ENCODE measurements around the gene FLYWCH1.
"Not testable (repeated sequence)": the region's sequence is repeated elsewhere in the genome, so short reads cannot be mapped to it uniquely, and the experiment has no call there.

The FLYWCH1 gene

DNA sequence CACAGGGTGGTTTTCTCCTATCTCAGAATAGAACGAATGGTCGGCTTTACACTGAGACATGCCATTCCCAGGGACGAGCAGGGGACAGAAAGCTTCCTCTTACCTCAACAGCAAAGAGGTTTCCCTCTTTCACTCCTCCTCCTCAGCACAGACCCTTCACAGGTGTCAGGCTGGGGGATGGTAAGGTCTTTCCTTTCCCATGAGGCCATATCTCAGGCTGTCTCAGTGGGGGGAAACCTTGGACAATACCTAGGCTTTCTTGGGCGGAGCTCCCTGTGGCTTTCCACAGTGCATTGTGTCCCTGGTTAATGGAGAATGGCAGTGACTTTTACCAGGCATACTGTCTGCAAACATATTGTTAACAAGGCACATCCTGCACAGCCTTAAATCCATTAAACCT, 16.4 kb downstream of the FLYWCH1 start:
- not testable (repeated sequence) for DNase-seq

DNA sequence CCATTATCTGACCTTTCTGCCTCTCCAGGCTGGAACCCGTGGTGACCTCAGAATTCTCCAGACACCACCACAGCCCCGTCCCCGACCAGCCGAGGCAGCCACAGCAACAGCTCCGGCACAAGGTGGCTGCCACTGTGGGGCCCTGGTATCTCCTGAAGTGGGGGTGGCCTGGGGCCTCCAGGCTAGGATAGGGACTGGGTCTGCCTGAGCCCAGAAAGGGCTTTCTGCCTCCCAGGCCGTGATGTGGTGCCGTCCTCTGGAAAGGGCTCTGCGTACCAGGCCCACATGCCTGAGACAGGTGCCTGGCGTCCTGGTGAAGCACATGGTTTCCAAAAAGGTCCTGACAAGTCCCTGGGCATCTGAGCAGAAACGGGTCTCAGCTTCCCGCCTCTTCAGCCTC, 17.1 kb downstream of the FLYWCH1 start:
- no peak for DNase-seq

DNA sequence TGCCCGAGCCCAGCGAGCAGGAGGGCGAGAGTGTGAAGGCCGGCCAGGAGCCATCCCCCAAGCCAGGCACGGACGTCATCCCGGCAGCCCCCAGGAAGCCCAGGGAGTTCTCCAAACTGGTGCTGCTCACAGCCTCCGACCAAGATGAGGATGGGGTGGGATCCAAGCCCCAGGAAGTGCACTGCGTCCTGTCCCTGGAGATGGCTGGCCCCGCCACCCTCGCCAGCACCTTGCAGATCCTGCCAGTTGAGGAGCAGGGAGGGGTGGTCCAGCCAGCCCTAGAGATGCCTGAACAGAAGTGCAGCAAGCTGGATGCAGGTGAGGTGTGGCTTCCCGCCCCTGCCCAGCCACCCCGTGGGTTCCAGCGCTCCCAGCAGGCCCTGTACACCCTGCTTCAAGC, 18.0 kb downstream of the FLYWCH1 start:
- no peak for DNase-seq

DNA sequence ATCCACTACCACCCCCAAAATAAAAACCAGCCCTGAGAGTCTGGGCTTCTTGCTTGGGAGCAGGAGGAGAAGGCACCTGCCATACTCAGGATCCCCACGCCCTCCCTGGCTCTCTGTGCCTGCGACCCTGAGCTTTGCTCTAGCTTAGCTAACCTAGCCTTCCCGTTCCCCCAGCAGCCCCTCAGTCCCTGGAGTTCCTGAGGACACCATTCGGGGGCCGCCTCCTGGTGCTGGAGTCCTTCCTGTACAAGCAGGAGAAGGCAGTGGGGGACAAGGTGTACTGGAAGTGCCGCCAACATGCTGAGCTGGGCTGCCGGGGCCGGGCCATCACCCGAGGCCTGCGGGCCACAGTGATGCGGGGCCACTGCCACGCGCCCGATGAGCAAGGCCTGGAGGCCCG, 18.5 kb downstream of the FLYWCH1 start:
- DNase-seq, result no peak

DNA sequence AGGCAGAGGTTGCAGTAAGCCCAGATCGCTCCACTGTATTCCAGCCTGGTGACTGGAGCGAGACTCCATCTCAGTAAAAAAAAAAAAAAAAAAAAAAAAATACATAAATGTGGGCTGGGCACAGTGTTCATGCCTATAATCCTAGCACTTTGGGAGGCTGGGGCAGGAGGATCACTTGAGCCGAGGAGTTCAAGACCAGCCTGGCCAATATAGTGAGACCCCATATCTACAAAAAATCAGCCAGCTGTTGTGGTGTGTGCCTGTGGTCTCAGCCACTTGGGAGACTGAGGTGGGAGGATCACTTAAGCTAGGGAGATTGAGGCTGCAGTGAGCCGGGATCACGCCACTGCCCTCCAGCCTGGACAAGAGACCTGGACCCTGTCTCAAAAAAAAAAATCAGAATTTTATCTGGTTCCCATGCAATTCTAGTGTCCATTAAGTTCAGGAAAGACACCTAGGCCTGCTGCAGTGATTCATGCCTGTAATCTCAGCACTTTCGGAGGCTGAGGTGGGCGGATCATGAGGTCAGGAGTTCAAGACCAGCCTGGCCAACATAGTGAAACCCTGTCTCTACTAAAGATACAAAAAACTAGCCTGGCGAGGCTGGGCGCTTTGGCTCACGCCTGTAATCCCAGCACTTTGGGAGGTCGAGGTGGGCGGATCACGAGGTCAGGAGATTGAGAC, 19.6 kb downstream of the FLYWCH1 start:
- DNase-seq, result not testable (repeated sequence)

DNA sequence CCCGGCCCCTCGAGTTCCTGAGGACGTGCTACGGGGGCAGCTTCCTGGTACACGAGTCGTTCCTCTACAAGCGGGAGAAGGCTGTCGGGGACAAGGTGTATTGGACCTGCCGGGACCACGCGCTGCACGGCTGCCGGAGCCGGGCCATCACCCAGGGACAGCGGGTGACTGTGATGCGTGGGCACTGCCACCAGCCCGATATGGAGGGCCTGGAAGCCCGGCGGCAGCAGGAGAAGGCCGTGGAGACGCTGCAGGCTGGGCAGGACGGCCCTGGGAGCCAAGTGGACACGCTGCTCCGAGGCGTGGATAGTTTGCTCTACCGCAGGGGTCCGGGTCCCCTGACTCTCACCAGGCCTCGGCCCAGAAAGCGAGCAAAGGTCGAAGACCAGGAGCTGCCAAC, 21.4 kb downstream of the FLYWCH1 start:
- no peak for DNase-seq

DNA sequence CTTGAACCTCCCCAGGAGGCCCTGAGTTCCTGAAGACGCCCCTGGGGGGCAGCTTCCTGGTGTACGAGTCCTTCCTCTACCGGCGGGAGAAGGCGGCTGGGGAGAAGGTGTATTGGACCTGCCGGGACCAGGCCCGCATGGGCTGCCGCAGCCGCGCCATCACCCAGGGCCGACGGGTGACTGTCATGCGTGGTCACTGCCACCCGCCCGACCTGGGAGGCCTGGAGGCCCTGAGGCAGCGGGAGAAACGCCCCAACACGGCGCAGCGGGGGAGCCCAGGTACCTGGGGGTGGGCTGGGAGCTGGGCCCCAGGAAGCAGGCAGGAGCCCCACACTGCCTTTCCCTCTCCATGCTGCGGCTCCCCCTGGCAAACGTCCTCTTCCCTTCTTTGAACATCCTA, 22.0 kb downstream of the FLYWCH1 start:
- no peak for DNase-seq

DNA sequence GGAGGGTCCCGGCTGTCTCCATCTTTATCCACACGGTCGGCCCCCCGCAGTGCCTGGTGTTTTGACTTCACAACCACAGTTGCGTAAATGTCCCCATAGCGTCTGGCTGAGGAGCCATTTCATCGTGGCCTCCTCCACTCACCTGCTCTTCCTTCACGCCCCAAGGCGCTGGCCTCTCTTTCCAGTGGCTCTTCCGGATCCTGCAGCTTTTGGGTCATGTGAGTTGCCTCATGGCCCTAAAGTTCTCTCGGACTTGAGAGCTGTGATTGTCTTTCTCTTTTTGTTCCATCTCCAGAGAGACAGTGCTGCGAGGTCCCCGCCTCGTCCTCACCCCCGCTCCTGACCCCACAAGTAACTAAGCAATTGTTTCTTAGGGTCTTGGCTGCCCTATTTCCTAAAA, 22.7 kb downstream of the FLYWCH1 start:
- DNase-seq, result no peak

DNA sequence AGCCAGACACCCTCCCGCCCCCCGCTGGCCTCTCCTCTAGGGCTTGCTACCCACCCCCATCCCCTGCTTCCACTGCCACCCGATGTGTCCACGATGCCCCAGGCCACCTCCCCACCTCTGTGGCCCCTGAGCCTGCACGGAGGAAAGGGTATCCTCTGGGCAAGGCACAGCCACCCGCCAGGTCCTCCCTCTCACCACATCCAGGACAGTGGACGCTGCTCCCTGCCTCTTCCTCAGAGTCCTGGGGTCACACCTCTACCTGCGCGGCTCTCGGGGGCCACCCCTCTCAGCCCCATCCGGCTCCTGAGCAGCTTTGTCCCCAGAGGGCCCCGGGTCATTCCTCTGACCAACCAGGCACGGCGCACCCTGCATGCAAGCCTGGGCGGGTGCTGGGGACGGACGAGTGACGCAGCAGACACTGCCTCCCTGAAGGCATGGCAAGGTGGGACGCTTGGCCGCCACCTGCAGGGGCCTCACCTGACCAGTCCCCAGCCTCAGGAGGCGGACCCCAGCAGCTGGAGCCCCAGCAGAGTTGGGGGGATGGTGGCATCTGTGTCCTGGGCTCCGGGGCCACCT, 24.8 kb downstream of the FLYWCH1 start:
- no peak for DNase-seq

DNA sequence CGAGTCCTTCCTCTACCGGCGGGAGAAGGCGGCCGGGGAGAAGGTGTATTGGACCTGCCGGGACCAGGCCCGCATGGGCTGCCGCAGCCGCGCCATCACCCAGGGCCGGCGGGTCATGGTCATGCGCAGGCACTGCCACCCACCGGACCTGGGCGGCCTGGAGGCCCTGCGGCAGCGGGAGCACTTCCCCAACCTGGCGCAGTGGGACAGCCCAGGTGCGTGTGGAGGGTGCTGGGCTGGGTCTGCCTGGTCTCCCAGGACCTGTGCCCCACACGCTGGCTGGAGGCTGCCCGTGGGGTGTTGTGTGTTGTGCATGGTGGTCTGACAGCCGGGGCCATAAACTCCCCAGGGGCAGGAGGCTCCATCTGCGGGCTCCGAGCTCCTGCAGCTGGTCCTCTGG, 25.4 kb downstream of the FLYWCH1 start:
- no peak for DNase-seq

DNA sequence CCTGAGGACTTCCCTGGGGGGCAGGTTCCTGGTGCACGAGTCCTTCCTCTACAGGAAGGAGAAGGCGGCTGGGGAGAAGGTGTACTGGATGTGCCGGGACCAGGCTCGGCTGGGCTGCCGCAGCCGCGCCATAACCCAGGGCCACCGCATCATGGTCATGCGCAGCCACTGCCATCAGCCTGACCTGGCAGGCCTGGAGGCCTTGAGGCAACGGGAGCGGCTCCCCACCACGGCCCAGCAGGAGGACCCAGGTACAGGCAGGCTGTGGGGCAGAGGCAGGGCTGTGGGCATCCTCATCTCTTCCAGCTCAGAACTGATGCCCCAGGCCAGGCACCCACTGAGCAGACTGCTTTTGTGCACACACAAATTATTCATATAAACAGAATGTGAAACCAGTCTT, 26.5 kb downstream of the FLYWCH1 start:
- no peak for DNase-seq

DNA sequence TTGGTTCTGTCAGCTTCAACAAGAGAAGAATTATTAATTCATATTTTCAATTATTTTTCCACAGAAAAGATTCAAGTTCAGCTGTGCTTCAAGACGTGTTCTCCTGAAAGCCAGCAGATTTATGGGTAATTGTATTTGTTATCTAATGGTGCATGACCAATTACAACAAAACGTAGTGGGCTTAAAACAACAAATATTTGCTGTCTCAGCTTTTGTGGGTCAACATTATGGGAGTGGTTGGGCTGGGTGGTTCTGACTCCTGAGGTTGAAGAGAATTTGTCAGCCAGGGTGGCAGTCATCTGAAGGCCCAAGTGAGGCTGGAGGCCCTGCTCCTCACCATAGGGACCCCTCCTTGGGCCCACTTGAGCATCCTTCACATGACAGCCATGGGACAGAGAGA, 28.2 kb downstream of the FLYWCH1 start:
- DNase-seq, result no peak

DNA sequence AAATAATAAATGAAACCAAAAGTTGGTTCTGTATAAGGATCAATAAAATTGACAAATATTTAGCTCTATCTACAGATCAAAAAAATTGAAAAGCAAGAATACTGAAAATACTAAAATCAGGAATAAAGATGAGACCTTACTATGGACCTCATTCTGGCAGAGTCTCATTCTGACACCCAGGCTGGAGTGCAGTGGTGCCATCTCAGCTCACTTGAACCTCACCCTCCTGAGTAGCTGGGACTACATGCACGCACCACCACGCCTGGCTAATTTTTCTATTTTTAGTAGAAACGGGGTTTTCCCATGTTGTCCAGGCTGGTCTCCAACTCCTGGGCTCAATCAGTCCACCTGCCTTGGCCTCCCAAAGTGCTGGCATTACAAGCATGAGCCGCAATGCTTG, 30.3 kb downstream of the FLYWCH1 start:
- no peak for DNase-seq

DNA sequence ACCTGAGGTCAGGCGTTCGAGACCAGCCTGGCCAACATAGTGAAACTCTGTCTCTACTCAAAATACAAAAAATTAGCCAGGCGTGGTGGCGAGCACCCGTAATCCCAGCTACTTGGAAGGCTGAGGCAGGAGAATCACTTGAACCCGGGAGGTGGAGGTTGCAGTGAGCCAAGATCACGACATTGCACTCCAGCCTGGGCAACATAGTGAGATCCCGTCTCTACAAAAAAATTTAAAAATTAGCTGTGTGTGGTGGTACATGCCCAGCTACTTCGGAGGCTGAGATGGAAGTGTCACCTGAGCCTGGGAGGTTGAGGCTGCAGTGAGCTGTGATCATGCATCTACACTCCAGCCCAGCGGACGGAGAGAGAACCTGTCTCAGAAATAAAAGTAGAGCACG, 32.0 kb downstream of the FLYWCH1 start:
- DNase-seq, result not testable (repeated sequence)

DNA sequence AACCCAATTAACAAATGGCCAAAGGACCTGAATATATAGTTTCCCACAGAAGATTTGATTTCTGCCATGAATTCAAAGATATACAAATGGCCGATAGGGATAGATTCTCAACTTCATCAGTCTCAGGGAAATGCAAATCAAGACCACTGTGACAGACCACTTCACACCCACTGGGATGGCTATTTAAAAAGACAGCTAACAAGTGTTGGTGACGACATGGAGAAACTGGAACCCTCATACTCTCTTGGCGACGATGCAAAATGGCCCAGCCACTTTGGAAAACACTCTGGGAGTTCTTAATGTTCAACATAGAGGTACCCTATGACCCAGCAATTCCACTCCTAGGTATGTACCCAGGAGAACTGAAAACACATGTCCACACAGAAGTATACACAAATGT, 34.9 kb downstream of the FLYWCH1 start:
- no peak for DNase-seq

DNA sequence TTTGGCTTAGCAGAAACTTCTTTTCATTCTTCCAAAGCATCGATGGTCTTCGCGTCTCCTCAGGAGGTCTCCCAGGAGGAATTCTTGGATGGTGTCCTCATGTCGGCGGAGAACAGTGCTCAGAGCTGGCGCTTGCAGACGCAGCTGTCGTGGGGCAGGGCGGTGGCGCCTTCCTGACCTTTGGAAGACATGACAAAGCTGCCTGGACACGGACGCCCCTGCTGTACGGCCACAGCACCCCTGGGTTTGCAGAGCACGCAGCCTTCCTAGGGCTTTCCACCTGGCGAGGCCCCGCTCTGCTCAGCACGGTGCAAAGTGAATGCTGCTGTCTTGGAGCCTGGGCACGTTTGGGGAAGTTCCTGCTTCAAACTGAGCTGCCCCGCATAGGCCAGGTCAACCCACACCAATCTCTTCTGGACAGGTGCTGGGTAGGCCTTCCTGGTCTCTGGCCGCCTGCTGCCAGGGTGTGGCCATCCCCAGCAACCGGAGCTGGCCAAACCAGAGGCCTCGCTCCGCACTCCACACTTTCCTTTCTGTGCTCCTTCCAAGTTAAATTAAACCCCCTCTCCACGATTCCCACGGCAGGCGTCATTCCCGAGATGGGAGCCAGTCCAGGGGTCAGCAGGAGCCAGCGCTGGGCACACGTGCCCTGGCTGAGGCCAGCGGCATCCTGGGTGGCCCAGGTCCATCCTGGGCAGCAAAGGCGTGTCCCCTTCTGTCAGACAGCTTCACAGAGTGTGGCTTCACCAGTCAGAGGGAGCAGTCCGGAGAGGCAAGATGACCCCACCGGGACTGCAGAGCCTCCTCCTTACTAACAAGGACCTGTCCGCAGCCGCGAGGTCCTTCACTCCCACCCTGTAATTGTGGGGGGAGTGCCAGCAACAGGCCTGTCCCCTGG, 37.3 kb downstream of the FLYWCH1 start:
- no peak for DNase-seq

DNA sequence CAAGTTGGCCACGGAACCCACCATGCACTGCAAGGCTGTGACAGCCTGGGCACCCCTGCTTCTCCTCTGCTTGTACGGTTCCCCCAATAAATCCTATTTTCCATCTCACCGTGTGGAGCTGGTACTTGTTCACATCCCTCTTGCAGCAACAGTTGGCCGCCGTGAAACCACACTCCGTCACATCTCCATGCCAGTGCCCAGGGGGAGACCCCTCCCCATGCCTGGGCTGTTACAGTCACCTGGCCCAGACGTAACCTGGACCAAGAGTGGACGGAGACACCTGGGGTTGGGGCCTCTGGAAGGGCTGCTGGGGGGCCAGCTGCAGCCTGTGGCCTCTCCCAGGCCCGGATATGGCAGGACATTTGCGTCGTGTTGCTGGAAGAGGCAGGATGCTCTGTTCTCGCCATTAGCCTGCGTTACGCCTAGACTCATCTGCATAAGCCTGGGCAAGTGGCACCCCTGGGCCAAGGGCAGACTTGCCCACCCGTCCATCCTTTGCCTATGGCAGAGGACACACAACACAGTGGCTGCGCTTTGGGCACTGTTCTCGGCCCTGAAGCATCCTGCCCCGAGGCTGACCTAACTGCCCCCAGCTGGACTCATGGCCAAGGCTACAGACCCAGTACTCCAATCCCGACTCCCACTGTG, 38.1 kb downstream of the FLYWCH1 start:
- DNase-seq, result no peak

DNA sequence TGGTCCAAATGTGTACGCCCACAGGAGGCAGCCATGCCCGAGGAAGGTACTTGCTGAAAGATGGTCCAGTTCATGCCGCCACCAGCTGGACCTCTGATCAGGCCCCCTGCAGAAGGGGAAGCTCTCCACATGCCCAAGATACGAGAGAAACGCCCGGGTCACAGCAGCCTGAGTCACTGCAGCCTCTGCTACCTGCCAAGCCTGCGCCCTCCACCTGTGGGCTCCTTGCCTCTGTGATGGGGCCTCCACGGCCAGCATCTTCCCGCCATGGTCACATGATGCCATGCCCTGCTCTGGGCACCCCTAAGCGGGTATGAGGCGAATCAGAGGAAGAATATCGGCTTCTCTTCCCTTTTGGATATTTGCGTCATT, 38.6 kb downstream of the FLYWCH1 start:
- no peak for DNase-seq

DNA sequence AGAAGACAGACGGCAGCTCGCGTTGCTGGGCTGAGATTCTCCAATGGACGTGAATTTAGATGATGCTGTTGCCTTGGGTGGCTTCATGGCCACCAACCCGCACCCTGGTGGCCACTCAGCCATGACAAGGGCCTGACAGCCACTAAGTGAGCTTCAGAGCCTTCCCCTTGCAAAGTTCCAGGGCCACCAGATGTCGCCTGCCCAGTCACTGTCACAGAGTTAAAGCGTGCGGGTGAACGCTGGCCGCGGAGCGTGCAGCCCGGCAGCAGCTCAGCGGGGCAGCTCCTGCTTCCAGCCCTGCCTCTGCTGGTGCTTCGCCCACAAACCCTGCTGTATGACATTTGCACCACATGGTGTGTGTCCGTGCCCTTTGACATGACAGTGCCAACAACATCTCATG, 39.0 kb downstream of the FLYWCH1 start:
- DNase-seq, result no peak

DNA sequence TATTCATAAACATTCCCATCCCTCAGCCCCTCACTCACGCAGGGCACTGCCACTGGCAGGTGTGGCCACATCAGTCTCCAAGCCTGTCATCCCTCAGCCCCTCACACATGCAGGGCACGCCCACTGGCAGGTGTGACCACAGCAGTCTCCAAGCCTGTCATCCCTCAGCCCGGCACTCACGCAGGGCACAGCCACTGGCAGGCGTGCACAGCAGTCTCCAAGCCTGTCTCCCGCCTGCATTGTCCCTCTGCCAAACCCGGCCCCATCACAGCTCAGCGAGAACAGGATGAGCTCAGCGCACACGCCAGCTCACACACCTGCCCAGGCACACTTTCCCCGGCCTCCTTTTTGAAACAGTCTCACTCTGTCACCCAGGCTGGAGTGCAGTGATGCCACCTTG, 40.9 kb downstream of the FLYWCH1 start:
- DNase-seq, result no peak

DNA sequence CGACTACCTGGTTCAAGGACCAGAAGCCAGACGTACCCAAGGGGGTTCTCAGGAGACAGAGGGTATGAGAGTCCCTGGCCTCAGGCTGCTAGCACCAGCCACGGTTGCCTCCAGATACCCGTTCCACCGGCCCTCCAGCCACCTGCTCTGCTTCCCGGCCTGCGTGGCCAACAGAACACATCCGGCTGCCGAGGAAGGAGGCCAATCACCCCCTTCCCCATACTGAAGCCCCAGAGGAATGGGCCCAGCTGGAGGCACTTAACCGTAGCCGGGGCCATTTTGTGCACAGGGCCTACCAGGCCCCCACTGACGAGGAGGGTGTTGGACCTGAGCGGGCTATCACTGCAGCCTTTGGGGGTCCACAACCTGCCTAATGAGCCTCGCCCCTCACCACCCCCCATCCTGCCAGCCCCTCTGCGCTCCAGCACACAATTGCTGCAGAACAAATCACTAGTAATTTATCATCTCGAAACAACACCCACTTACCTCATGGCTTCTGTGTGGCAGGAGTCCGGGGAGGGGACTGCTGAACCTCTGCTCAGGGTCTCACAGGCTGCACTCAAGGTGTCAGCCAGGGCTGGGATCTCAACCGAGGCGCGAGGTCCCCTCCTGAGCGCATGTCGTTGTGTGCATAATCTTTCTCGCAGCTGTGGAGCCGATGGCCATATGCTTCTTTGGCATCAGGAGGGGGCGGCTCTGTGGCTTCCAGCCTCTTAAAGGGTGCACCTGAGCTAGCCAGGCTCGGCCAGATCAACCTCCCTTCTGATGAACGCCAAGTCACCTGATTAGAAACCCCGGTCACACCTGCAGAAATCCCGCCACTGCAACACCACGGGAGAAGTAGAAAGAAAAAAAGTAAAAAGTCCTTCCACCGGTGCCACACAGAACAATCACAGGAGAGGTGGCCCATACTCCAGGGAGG, 42.2 kb downstream of the FLYWCH1 start:
- no peak for DNase-seq

DNA sequence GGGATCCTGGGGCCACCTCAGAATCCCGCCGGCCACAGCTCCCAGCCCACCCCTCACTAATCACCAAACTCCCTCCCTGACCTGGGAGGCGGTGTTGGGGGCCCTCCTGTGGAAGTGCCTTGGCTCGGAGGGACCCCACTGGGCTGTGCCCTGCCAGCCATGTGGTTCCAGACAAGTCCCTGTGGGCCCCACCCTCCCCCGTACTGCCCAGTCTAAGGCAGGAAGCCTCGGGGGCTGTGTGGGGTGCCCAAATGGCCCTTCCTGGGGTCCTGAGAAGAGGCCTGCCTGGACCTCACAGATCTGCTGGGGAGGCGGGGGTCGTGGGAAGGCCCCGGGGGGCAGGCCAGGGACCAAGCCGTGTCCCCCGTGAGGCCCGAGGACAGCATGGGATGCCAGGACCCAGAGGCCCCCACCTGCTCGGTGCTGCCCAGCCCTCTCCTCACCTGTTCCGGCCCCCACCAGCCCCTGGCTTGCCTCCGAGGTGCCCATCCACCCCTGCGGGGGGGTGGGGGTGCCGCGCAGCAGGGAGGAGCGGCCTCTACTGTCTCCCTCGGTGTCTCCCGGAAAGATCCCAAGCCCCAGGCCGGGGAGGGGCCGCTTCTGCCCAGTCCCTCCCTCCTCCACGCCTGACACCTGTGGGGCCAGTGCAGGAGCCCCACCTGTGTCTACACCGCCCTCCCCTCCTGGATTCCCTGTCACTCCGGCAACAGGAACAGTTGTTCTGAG, 43.1 kb downstream of the FLYWCH1 start:
- DNase-seq, result no peak
